Spleen (tissue), 11 donors: ENCODE measurements around the gene UBA3. TPM values are rescaled to one million over a fixed set of nuclear protein-coding genes. Genes with fewer than 3 reads are reported as not detected.

Experiments used
- DNase-seq: peaks from one replicate; pipeline ENCODE4 v3.0.0-alpha.2; 2020
- H3K27ac ChIP-seq, 8 donors: fragments of 200-600 bp; sonication (generic) in 7 of 8; 1 replicate in 4 of 8; 2 replicates in 4 of 8; pipeline versions ENCODE4 v1.5.0 to v1.8.0; 2016 to 2021; ENCODE audit warnings: inconsistent platforms in 4 of 8, mild to moderate bottlenecking in 4 of 8, moderate library complexity in 1 of 8
- H3K27me3 ChIP-seq, 7 donors: fragments of 200-600 bp; sonication (generic) in 6 of 7; replicated peaks in 1 of 7; 1 replicate in 4 of 7; 2 replicates in 3 of 7; pipeline versions ENCODE4 v1.5.0 to v1.8.0; 2016 to 2021; ENCODE audit warnings: inconsistent platforms in 3 of 7, mild to moderate bottlenecking in 1 of 7
- H3K36me3 ChIP-seq, 6 donors: fragments of 200-600 bp; sonication (generic) in 5 of 6; 1 replicate in 4 of 6; 2 replicates in 2 of 6; pipeline versions ENCODE4 v1.5.0 to v1.8.0; 2016 to 2021; ENCODE audit warnings: inconsistent platforms in 2 of 6
- H3K4me1 ChIP-seq, 6 donors: fragments of 200-600 bp; sonication (generic) in 5 of 6; 1 replicate in 3 of 6; 2 replicates in 3 of 6; pipeline versions ENCODE4 v1.5.0 to v1.8.0; 2016 to 2021; ENCODE audit warnings: inconsistent platforms in 3 of 6
- H3K4me3 ChIP-seq, 8 donors: fragments of 200-600 bp; sonication (generic) in 7 of 8; 1 replicate in 4 of 8; 2 replicates in 4 of 8; pipeline versions ENCODE4 v1.5.0 to v1.8.0; 2016 to 2021; ENCODE audit warnings: inconsistent platforms in 4 of 8, mild to moderate bottlenecking in 4 of 8, moderate library complexity in 2 of 8
- H3K9me3 ChIP-seq, 8 donors: fragments of 200-600 bp; sonication (generic) in 7 of 8; 1 replicate in 4 of 8; 2 replicates in 4 of 8; pipeline versions ENCODE4 v1.5.0 to v1.8.0; 2016 to 2021; ENCODE audit warnings: inconsistent platforms in 4 of 8
- POLR2A ChIP-seq, 3 donors: fragments of 450-650 bp; IDR thresholded peaks; one replicate each; pipeline ENCODE4 v1.5.1; 2017; ENCODE audit warnings: antibody characterized with exemption in 3 of 3, mild to moderate bottlenecking in 1 of 3
- POLR2AphosphoS5 ChIP-seq, 3 donors: sonication (generic); formaldehyde crosslinking; IDR thresholded peaks; one replicate each; pipeline ENCODE4 v1.5.1; 2017; ENCODE audit warnings: antibody characterized with exemption in 3 of 3
- WGBS, 5 donors: extraction: QIAGEN DNeasy Blood & Tissue Kit in 3 of 5; methylation state at CpG; one replicate each; pipeline versions ENCODE4 v1.1.5 to v1.1.7; 2013 to 2018; 5-methylcytosine and 5-hydroxymethylcytosine counted together
- intact Hi-C: fragments of 100-400 bp; cut with DNase I; formaldehyde crosslinking; loops from one replicate; pipeline ENCODE4 v1.15.0; 2023; ENCODE audit warnings: low total_unique reads
- microRNA-seq, 3 donors: library from miRNA; unstranded; fragments of <30 nt; microRNA quantifications; one replicate each; pipeline versions ENCODE4 to v1.1.0, GENCODE V29; 2019 to 2020
- polyA plus RNA-seq, 3 donors: library from polyadenylated mRNA; stranded (reverse); fragments of 200-250 nt; gene quantifications; one replicate each; pipeline ENCODE4 v1.2.1, GENCODE V29; 2013
- small RNA-seq, 4 donors: library from RNA; depleted of rRNA; stranded (forward); fragments of <200 nt; gene quantifications; one replicate each; pipeline ENCODE3, GENCODE V24; 2016
- total RNA-seq, 7 donors: library from RNA; depleted of rRNA in 3 of 7; stranded (reverse); fragments of >200 nt in 3 of 7; fragmentation: NEBNext Ultra II Directional in 4 of 7; extraction: Animal tissue kit (Norgen Biotek cat#: 25700) in 4 of 7; gene quantifications; one replicate each; pipeline versions ENCODE4 v1.1.0 to v1.2.1, GENCODE V29; 2016 to 2021
- TF ChIP-seq, protein P1 (sequence below), 11 experiments: fragments of 200-600 bp in 7 of 11; fragments of 450-650 bp in 4 of 11; sonication (generic) in 4 of 11; IDR thresholded peaks in 8 of 11; conservative IDR thresholded peaks in 3 of 11; 1 replicate in 7 of 11; 2 replicates in 4 of 11; pipeline versions ENCODE4 v1.4.0 to v1.8.0; 2016 to 2021; ENCODE audit warnings: antibody characterized with exemption in 11 of 11, inconsistent platforms in 4 of 11, mild to moderate bottlenecking in 1 of 11
- donor health status: healthy with polysubstance abuse.
- donor health status: DM: no; HTN: no; CAD: no; lungs with moderate emphysema.
- donor health status: DM: no; HTN: no; CAD: no.
- donor health status: Bipolar disorder and iron deficiency.
- donor health status: healthy.
- donor health status: DM: no; HTN: no; CAD: no.
- donor health status: DM: yes; HTN: yes; CAD: no.

The UBA3 gene
- total and polyA plus RNA-seq, 10 donors: 50.2 to 101 (median 63.9) TPM

DNA sequence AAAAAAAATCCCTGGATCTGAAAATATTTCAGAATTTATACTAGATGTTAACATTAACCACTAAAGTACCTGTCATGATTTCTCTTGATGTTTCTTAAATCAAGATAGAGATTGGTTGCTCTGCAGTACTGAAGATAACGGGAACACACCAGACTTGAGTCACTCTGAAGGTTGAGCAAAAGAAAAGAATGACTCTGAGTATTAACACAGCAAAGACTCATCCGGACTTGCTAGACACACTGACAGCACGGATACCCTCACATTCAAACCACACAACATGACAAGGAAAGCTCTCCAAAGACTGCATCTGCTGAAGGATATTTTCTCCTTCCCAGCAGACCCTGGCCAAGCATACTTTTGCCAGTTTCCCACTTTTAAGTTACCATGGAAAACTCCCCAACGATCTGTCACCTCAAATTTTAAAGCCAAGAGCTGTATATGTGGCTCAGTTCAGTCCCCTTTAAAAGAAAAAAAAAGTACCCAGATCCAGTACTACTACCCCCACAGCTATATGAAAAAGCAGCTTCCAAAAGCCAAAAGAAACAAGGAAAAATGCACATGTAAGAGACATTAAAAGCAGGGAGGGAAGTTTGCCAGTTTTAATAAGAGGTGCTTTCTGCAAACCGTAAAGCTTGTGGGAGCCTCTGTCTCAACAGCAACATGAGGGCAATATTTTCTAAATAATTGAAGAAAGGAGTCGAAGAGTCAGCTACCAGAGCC, 74.9 kb downstream of the UBA3 start:
- 86 to 95% (median 93%) methylated on average over 6 of the region's 6 CpGs for WGBS, 5 donors
- DNase-seq: no peak
- Histone ChIP-seq H3K27me3 (no peaks in the 10 kb centered on the region), H3K36me3 (peaks cover 0 to 100% (median 43%) of the 10 kb centered on the region in 6 donors), H3K4me3 (no peak overlapping the region), H3K27ac (no peak overlapping the region), H3K9me3 (no peaks in the 10 kb centered on the region), H3K4me1 (peaks cover 0 to 3% (median 0%) of the 10 kb centered on the region in 6 donors)
- intact Hi-C loops: no loop called here
- TF ChIP-seq, protein P1, sequence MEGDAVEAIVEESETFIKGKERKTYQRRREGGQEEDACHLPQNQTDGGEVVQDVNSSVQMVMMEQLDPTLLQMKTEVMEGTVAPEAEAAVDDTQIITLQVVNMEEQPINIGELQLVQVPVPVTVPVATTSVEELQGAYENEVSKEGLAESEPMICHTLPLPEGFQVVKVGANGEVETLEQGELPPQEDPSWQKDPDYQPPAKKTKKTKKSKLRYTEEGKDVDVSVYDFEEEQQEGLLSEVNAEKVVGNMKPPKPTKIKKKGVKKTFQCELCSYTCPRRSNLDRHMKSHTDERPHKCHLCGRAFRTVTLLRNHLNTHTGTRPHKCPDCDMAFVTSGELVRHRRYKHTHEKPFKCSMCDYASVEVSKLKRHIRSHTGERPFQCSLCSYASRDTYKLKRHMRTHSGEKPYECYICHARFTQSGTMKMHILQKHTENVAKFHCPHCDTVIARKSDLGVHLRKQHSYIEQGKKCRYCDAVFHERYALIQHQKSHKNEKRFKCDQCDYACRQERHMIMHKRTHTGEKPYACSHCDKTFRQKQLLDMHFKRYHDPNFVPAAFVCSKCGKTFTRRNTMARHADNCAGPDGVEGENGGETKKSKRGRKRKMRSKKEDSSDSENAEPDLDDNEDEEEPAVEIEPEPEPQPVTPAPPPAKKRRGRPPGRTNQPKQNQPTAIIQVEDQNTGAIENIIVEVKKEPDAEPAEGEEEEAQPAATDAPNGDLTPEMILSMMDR (IDR thresholded peaks at IDR 0.05 in 8 of 11, conservative IDR thresholded peaks at IDR 0.05 in 3 of 11): no peak
- TF ChIP-seq POLR2A (IDR thresholded peaks at IDR 0.05): no peak
- no peak for TF ChIP-seq POLR2AphosphoS5 (IDR thresholded peaks at IDR 0.05)

Small RNA genes lying within 50 kb of the gene (microRNA-seq; reads per million reads assigned to microRNA genes)
- gene MIR3136: 1.4 to 2.5 (median 1.7) reads per million in 3 donors

Small RNA genes lying within 50 kb of the gene (small RNA-seq; reads per million reads assigned to genes)
- gene MIR3136: 0 to 0.27 (median 0.04) reads per million in 4 donors

Other genes with a start within 250 kb of the UBA3 start
- under 1 TPM in 1 of 7 donors, not detected in 6; 0.22 TPM for gene TAFA4, start 147.8 kb downstream of the UBA3 start, total RNA-seq
- under 1 TPM in 1 of 3 donors, not detected in 2; 0.02 TPM for gene TAFA4, start 147.8 kb downstream of the UBA3 start, polyA plus RNA-seq
- 10 to 100 TPM; 20.5 to 30.9 (median 29.2) TPM for gene EOGT, start 66.7 kb downstream of the UBA3 start, total RNA-seq
- gene EOGT, start 66.7 kb downstream of the UBA3 start, polyA plus RNA-seq: 10 to 100 TPM in 2 of 3 donors, 1 to 10 TPM in 1; 9.2 to 14.8 (median 14.4) TPM
- 10 to 100 TPM; 35.1 to 43.4 (median 38.0) TPM for gene TMF1, start 28.0 kb downstream of the UBA3 start, total RNA-seq
- gene TMF1, start 28.0 kb downstream of the UBA3 start, polyA plus RNA-seq: 1 to 10 TPM; 7.5 to 7.7 (median 7.5) TPM
- 100 to 1,000 TPM; 107 to 148 (median 128) TPM for gene ARL6IP5, start 4.6 kb upstream of the UBA3 start, total RNA-seq
- gene ARL6IP5, start 4.6 kb upstream of the UBA3 start, polyA plus RNA-seq: 100 to 1,000 TPM; 106 to 126 (median 124) TPM
- 1 to 10 TPM in 1 of 7 donors, under 1 TPM in 5, not detected in 1; 0.10 to 1.2 (median 0.40) TPM for gene LMOD3, start 42.2 kb upstream of the UBA3 start, total RNA-seq
- gene LMOD3, start 42.2 kb upstream of the UBA3 start, polyA plus RNA-seq: under 1 TPM; 0.10 to 0.26 (median 0.14) TPM